Measurements from ENCODE around the gene SIX4.

DNA sequence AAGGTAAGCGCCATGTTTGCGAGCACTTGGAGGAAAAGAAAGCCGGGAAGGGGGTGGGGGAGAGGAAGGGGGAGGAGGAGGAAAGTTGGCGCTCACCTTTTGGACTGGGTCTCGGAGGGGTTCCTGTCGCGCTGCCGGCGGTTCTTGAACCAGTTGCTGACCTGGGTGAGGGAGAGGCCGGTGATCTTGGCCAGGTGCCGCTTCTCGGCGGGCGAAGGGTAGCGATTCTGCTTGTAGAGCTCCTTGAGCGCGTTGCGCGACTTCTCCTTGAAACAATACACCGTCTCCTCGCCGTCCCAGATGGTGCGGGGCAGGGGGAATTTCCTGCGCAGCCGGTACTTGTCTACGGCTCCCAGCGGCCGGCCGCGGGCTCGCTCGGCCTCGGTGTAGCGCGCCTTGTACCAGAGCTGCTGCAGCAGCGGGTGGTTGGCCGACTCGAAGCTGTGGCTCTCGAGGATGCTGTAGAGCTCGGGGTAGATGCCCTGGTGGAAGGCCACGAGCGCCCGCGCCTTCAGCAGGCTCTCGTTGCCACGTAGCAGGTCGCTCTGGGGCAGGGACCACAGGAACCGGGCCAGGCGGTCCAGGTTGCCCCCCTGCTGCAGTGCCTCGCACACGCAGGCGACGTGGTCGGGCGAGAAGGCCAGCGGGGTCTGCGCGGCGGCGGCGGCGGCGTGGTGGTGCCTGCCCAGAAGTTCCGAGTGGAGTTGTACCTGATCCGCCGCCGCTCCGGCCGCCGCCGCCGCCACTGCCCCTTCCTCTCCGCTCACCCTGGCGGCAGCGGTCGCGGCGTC is 840 bp downstream of the SIX4 start:
- no peak for TF ChIP-seq CTCF (IDR thresholded peaks at IDR 0.05)
- peak; percentile 5 for TF ChIP-seq EZH2 (IDR thresholded peaks at IDR 0.05; ENCODE audit: borderline replicate concordance, insufficient read depth, low read depth, low read length, poor library complexity, severe bottlenecking)

Data from B cell (primary cell).